ENCODE measurements around the gene CEP95. TPM values are rescaled to one million over a fixed set of nuclear protein-coding genes. Genes with fewer than 3 reads are reported as not detected.
"Not testable (repeated sequence)": the region's sequence is repeated elsewhere in the genome, so short reads cannot be mapped to it uniquely, and the experiment has no call there.

CEP95 gene
- total and polyA plus RNA-seq, 2 donors (not counting 1 experiment from before 2014, with no cell fraction given), result 16.6 to 24.8 TPM

DNA sequence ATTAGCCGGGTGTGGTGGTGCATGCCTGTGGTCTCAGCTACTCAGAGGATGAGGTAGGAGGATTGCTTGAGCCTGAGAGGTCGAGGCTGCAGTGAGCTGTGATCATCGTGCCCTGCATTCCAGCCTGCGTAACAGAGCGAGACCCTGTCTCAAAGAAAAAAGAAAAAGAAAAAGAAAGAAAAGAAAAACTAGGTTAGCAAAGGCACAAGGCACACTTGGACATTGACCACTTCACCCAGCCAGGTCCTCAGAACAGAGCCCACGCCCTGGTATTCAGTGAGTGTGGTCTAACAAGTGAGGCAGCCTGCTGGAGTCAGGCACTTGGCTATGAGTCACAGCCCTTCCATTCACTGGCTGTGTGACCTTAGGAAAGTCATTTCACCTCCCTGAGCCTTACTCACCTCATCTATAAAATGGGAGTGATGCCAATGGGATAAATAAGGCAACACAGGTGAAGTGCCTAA is 47.5 kb upstream of the CEP95 start:
- no peaks in the 10 kb centered on the region for H3K9me3 ChIP-seq (ENCODE audit: control insufficient read depth, insufficient read depth, low read depth, low read length)
- H3K4me3 ChIP-seq (replicated peaks in 1 of 4; ENCODE audit: control extremely low read depth in 1 of 4, insufficient read depth in 1 of 4, low read depth in 3 of 4, low read length in 4 of 4), result no peak overlapping the region
- H2AFZ ChIP-seq (ENCODE audit: low read length), result no peak overlapping the region
- no peaks in the 10 kb centered on the region for H3K79me2 ChIP-seq (ENCODE audit: control insufficient read depth, insufficient read depth, low read length)
- DNase-seq (ENCODE audit: low read depth in 2 of 2), result peak; percentile 53 to 86
- H3K27me3 ChIP-seq (ENCODE audit: control insufficient read depth, insufficient read depth, low read length), result no peaks in the 10 kb centered on the region
- H3K9ac ChIP-seq (ENCODE audit: insufficient read depth, low read length), result no peak overlapping the region
- H4K20me1 ChIP-seq (ENCODE audit: control insufficient read depth, extremely low read depth, insufficient read depth, low read length), result no peaks in the 10 kb centered on the region
- TF ChIP-seq, protein P1, sequence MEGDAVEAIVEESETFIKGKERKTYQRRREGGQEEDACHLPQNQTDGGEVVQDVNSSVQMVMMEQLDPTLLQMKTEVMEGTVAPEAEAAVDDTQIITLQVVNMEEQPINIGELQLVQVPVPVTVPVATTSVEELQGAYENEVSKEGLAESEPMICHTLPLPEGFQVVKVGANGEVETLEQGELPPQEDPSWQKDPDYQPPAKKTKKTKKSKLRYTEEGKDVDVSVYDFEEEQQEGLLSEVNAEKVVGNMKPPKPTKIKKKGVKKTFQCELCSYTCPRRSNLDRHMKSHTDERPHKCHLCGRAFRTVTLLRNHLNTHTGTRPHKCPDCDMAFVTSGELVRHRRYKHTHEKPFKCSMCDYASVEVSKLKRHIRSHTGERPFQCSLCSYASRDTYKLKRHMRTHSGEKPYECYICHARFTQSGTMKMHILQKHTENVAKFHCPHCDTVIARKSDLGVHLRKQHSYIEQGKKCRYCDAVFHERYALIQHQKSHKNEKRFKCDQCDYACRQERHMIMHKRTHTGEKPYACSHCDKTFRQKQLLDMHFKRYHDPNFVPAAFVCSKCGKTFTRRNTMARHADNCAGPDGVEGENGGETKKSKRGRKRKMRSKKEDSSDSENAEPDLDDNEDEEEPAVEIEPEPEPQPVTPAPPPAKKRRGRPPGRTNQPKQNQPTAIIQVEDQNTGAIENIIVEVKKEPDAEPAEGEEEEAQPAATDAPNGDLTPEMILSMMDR (conservative IDR thresholded peaks at IDR 0.05 in 1 of 2, IDR thresholded peaks at IDR 0.05 in 1 of 2; ENCODE audit: low read depth in 1 of 2, low read length in 2 of 2), result no peak
- no peak for TF ChIP-seq EZH2 (IDR thresholded peaks at IDR 0.05; ENCODE audit: low read length, missing control alignments)
- no peaks in the 10 kb centered on the region for H3K36me3 ChIP-seq (ENCODE audit: control insufficient read depth, insufficient read depth, low read length)
- no peak overlapping the region for H3K4me2 ChIP-seq (ENCODE audit: extremely low read depth, insufficient read depth, low read length)
- peak overlapping the region; percentile 24 for H3K27ac ChIP-seq (ENCODE audit: insufficient read depth, low read length)
- peaks cover 10% of the 10 kb centered on the region for H3K4me1 ChIP-seq (ENCODE audit: control insufficient read depth, extremely low read depth, insufficient read depth, low read length)

GRCh38 chr17:64459818-64460217 is 47.0 kb upstream of the CEP95 start:
- DNase-seq (ENCODE audit: low read depth in 2 of 2); H3K9me3 ChIP-seq (ENCODE audit: control insufficient read depth, insufficient read depth, low read depth, low read length); H3K9ac ChIP-seq (ENCODE audit: insufficient read depth, low read length); H3K79me2 ChIP-seq (ENCODE audit: control insufficient read depth, insufficient read depth, low read length); H4K20me1 ChIP-seq (ENCODE audit: control insufficient read depth, extremely low read depth, insufficient read depth, low read length); H3K36me3 ChIP-seq (ENCODE audit: control insufficient read depth, insufficient read depth, low read length); H3K27me3 ChIP-seq (ENCODE audit: control insufficient read depth, insufficient read depth, low read length); H3K4me2 ChIP-seq (ENCODE audit: extremely low read depth, insufficient read depth, low read length); H2AFZ ChIP-seq (ENCODE audit: low read length); H3K4me3 ChIP-seq (replicated peaks in 1 of 4; ENCODE audit: control extremely low read depth in 1 of 4, insufficient read depth in 1 of 4, low read depth in 3 of 4, low read length in 4 of 4): not testable (repeated sequence)
- Histone ChIP-seq H3K4me1 (ENCODE audit: control insufficient read depth, extremely low read depth, insufficient read depth, low read length) (peaks cover 10% of the 10 kb centered on the region), H3K27ac (ENCODE audit: insufficient read depth, low read length) (peak overlapping the region; percentile 24)

DNA sequence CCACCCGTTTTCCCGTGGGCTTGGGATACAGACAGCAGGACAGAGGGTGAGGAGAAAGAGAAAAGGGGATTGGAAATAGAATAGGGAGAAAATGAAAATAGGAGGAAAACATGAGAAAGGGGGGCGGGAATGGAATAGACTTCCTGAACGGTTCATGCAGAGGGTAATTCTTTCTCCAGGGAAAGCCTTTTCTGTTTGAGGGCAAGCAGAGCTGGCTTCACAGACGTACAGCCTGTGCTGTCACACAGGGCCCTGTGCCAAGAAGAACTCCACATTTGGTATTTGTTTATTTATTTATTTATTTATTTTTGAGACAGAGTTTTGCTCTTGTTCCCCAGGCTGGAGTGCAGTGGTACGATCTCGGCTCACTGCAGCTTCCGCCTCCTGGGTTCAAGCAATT is 45.8 kb upstream of the CEP95 start:
- Histone ChIP-seq H3K4me1 (ENCODE audit: control insufficient read depth, extremely low read depth, insufficient read depth, low read length) (peaks cover 10% of the 10 kb centered on the region), H3K4me2 (ENCODE audit: extremely low read depth, insufficient read depth, low read length) (no peak overlapping the region), H3K36me3 (ENCODE audit: control insufficient read depth, insufficient read depth, low read length) (no peaks in the 10 kb centered on the region), H2AFZ (ENCODE audit: low read length) (no peak overlapping the region), H3K4me3 (replicated peaks in 1 of 4; ENCODE audit: control extremely low read depth in 1 of 4, insufficient read depth in 1 of 4, low read depth in 3 of 4, low read length in 4 of 4) (no peak overlapping the region), H3K79me2 (ENCODE audit: control insufficient read depth, insufficient read depth, low read length) (no peaks in the 10 kb centered on the region), H3K27ac (ENCODE audit: insufficient read depth, low read length) (no peak overlapping the region), H3K27me3 (ENCODE audit: control insufficient read depth, insufficient read depth, low read length) (no peaks in the 10 kb centered on the region), H4K20me1 (ENCODE audit: control insufficient read depth, extremely low read depth, insufficient read depth, low read length) (no peaks in the 10 kb centered on the region), H3K9ac (ENCODE audit: insufficient read depth, low read length) (no peak overlapping the region), H3K9me3 (ENCODE audit: control insufficient read depth, insufficient read depth, low read depth, low read length) (no peaks in the 10 kb centered on the region)
- no peak for TF ChIP-seq EZH2 (IDR thresholded peaks at IDR 0.05; ENCODE audit: low read length, missing control alignments)
- TF ChIP-seq, protein P1 (conservative IDR thresholded peaks at IDR 0.05 in 1 of 2, IDR thresholded peaks at IDR 0.05 in 1 of 2; ENCODE audit: low read depth in 1 of 2, low read length in 2 of 2), result no peak
- peak in 1 of 2 donors; percentile 29 for DNase-seq (ENCODE audit: low read depth in 2 of 2)
